Dedifferentiated amniotic fluid mesenchymal stem cell (primary cell): ENCODE measurements around the gene PADI2.

Experiments used
- DNase-seq: peaks from one replicate; pipeline ENCODE4 v3.0.0-alpha.2; 2016; ENCODE audit errors: extremely low spot score

Gene PADI2

DNA sequence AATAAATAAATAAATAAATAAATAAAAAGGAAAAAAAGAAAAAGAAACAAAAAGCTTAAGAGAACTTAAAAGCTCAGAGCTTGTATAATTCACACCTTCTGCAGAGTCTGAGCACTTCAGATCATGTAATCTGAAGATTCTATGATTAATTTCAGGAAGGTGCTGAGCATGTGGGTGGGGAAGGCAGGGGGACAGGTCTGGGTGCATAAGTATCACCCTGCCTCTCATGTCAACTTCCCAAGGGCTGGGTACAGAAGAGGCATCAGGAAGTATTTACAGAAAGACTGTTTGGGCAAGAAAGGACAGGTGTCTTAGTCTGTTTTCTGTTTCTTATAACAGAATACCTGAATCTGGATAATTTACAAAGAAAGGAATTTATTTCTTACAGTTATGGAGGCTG lies 20.4 kb upstream of the PADI2 start:
- no peak for DNase-seq

DNA sequence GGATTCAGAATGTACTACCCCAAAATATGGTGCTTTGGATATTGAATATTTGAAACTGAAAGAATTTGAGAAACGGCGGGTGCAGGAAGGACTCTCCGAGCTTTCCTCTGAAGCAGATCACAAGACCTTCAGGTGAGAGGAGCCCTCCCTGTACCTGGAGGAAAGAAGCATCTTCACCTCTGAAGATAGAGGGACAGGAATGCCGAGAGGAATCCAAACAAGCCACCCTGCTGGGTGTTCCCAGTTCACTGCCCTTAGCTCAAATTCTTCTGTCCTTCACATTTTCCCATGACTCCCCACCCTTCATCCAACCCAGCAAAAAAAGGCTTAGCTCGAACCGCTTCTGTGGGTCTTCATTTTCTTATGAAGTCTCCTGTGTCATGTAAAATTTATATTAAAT lies 18.2 kb upstream of the PADI2 start:
- DNase-seq: no peak

DNA sequence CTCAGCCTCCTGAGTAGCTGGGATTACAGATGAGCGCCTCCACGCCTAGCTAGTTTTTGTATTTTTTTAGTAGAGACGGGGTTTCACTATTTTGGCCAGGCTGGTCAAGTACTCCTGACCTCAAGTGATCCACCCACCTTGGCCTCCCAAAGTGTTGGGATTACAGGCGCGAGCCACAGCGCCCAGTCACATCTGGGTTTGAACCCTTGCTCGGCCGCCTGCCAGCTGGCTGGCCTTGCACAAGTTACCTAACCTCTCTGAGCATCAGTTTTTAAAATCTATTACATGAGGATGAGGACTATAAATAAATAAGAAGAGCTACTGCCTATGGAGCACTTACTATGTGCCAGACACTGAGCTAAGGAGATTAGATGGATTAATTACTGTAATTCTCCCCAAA lies 17.7 kb upstream of the PADI2 start:
- DNase-seq: no peak

DNA sequence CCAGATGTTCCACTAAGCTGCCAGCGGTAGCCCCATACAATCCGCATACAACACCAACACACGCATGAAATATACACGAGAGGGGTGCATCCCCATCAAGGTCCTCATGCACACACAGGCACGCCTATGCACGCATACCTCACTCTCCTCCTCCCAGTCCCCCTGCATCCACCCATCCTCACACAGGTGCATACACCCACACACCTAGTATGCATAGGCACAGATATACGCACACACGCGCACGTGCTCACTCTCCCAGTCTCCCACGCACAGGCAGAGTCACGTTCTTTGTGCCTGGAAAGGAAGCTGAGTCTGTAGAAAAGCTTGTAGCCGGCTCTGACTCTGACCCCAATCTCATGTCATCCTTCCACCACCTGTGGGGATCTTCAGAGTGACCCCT lies 16.9 kb upstream of the PADI2 start:
- no peak for DNase-seq

DNA sequence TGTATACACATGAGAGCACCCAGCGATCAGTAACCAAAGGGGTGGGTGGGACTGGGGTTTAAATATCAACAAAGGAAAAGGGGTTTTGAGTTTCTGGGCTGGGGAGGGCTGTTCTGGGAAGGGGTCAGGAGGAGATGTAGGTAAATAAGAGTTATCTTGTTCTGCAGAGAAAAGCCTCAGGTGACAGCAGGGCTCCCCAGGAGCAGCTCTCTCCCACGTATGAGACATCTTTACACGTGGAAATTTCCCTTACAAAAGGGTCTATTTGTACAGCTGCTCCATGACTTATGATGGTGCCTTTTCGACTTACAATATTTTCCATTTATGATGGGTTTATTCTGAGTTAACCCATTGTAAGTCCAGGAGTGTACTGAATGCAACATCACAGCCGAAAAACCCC lies 16.3 kb upstream of the PADI2 start:
- no peak for DNase-seq

DNA sequence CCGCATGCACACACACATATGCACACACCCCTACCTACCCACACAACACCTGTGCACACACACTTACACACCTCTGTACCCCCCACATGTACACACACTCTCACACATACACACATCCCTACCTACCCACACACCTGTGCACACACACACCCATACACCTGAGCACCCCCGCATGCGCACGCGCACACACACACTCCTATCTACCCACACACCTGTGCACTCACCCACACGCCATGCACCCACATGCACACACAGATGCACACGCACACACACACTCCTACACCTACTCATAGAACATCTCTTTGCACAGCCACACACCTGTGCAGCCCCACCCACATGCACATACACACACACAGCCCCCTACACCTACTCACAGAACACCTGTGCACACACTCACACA lies 15.5 kb upstream of the PADI2 start:
- DNase-seq: no peak

DNA sequence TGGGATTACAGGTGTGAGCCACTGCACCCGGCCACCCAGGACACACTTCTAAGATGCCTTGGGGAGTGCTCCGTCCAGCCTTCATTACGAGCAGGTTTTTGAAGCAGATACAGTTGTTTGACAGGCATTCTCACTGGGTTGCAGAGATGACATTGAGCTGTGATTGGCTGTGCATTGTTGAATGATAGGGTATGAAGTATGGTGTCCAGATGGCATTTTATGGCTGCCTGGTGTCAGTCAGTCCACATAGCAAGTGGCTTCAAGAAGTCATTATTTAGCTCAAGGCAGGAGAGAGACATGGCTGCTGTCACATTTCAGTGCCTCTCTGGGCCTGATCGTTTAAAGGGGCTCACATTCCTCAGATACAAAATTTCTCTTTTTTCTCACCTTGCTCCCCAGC lies 14.8 kb upstream of the PADI2 start:
- no peak for DNase-seq

DNA sequence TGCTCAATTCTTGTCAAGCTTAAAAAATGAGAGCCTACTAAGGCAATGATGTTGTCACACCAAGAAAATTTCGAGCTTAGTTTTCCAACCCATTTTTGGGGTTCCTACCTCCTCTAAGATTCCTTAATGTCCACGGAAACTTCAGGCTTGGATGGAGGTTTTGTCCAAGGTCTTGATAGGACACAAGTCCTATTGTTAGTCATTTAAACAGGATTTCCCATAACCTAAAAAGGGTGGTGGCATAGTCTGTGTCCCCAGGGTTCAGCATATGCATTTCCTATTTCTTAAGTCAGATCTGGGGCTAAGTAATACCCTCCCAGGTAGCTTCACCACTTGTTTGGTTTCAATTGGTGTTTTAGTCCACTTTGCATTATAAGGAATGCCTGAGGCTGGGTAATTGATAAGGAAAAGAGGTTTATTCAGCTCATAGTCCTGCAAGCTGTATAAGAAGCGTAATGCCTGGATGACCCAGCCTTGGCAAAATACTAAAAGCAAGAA lies 10.9 kb upstream of the PADI2 start:
- DNase-seq: no peak

DNA sequence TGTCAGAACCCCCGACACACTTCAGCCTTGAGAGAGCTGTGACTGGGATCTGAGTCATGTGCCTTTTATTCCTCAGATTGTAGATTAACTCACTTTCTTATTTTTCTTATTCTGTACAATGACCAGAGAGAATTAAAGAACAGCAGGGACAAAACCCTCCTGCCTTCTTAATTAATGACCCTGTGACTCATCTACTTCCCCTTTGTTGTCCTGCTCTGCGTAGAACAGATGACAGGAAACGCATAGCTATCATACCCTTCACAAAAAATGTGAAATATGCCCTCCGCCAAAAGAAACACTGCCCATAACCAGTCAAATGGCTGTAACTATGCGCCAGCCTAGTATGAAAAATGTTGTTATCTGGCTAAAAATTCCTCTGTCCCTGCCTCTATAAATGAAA lies 9.1 kb upstream of the PADI2 start:
- DNase-seq: peak; percentile 96

DNA sequence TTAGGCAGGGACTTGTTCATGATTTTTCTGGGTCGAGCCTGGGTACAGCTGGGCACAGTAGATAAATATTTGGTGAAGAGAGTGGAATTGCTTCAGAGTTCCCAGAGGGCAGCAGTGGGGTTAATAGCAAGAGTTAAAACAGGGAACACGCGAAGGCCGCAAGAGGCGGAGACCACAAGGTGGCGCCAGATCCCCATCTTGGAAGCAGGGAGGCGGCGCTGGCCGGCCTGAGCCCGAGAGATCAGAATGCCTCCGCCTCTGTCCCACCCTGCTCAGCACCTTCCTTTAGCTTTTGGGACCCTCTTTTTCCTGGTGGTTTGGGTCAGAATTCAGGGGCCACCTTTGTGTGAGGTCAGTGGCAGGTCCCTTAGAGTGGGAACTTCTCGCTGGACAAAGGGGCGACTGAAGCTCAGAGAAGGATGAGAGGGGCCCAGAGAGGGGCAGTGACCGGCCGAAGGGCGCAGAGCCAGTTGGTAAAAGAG lies 6.5 kb upstream of the PADI2 start:
- DNase-seq: peak; percentile 79

DNA sequence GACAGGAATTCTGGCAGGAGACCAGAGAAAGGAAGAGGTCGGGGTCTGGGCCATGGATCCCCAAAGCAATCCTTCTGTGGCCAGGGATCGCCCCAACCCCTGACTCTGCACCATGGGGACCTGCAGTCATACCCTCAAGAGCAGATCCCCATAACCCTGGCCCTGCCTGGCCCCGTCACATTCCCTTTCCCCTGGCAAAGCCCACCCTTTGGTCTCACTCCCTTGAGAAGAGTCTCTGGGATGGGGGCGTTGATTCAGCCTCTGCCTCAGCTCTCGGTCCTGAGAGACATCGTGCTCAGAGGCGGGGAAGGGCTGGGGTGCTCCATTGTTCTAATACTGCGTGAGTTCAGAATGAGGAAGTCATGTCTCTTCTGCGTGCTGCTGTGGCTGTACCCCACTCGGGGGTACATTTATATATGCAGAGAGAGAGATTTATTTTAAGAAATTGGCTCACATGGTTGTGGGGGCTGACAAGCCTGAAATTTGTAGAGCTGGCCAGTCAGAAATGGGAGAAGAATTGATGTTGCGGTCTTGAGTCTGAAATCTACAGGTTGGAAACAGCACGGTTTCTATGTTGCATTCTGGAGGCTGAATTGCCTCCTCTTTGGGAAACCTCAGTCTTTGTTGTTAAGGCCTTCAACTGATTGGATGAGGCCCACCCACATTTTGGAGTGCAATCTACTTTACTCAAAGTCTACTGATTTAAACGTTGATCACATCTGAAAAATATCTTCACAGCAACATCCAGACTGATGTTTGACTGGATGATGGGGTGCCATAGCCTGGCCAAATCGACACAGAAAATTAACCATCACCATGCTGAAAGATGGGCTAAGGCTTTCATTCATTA lies 4.2 kb upstream of the PADI2 start:
- no peak for DNase-seq

DNA sequence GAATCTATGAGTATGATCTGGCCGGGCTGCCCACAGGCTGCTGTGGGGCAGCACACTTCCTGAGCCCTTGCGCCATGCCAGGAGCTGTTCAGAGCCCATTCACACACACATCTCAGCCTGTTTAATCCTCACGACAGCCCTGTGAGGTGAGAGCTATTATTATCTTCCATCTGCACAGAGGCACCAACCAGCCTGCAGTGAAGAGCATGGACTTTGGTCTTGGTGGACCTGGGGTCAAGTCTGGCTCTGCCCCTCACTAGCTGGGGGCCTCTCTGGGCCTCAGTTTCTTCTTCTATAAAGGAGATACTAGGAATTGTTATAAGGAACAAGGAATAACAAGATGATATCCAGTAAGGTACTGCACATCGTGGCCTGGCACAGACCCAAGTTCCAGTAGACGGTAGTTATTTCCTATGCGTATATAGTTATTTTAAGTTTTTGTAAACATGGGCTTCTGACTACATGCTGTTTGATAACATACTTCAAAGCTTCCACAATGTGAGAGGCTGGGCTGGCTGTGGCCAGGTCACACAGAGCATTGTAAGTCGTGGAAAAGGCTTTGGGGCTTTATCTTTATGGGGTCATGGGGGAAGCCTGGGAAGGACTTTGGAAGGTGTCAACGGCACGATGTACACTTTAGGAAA lies 3.4 kb upstream of the PADI2 start:
- no peak for DNase-seq

DNA sequence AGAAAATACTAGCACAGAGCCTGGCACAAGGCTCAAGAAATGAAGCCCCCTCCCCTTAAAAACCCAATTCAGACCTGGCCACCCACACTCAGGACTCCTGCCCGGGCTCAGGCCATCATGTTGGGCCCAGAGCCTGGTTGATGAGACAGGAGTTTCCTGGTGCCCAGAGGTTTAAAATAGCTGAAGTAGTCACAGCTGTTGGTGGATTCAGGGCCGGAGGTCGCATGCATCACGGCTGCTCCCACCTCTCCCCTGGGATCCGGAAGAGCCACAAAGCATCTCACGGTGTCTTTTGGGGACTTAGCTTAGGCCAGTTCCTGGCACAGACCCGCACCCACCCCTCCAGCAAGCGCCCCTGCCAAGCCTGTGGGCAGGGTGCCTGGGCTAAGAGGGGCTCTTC lies 2.6 kb upstream of the PADI2 start:
- DNase-seq: no peak

DNA sequence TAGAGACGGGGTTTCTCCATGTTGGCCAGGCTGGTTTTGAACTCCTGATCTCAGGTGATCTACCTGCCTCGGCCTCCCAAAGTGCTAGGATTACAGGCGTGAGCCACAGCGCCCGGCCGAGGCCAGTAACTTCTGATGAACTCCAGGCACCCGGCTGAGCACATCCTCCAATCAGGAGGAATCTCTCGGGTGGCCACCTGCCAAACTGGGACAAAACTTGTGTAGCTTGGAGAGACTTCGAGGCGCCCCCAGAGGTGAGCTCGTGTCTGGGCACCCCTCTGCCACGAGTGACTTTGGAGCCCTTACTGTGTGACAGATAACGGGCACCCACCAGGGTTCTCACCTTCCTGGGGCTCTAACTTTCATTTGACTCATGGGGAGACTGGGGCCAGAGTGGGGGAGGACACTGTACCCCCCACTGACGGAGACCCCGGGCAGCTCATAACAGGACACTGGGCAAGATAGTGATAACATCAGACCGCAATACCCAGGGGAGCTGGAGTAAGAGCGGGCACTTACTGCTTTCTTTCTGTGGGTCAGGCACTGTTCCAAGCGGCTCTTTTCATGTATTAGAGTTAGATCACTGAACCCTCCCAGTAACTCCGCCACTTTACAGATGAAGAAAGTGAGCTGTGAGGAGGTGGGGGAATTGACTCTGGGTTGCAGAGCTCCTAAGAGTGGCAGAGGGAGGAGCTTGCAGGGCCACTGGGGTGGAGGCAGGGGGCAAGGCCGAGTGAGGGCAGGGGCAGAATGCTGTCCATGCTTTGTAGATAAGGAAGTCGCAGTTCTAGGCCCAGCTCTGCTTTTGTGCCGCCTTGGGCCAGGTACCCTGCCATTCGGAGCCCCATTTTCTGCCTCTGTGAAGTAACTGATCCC lies 1.9 kb upstream of the PADI2 start:
- no peak for DNase-seq

DNA sequence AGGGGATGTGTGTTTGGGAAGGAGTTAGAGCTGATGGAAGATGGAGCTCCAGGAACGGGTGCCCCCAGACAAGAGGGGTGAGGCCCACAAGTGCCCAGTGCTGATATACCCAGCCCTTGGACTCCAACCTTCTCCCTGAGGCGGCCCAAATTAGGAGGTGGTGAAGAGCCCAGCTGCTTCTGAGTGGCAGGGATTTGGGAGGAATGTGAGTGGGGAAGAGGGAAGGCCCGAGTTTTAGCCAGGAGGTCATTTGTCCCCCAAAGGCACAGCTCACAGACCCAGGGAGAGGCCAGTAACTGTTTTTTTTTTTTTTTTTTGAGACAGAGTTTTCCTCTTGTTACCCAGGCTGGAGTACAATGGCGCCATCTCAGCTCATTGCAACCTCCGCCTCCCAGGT lies 1.2 kb upstream of the PADI2 start:
- DNase-seq: no peak

DNA sequence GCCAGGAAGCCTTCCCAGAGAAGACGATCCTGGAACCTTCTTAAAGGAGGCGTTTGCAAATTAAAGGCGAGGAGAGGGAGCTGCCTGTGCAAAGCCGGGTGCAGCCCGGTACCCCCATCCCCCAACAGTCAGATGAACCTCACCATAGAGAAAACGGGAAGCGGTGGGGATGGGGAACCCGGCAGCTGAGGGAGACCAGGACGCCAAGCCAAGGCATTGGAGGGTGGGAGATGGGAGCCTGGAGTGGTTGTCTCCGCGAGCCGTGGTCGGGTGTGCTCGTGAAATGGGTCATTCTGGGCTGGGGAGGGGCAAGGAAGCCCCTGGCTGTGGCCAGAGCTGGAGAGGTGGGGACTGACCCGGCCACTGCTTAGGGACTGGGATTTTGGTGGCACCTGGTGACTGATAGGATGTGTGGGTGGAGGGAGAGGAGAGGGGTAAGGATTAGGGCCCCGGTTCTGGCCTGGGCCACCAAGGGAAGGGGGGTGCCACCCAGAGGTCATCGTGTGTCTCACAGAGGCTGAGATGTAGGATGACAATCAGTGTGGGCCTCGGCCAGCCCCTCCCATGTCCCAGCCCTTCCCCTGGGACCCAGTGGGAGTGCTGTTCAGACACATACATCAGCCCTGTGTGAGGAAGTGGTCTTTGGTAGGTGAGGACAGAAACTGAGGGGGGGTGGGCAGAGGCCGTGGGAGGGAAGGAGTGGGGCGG lies 676 bp upstream of the PADI2 start:
- no peak for DNase-seq

DNA sequence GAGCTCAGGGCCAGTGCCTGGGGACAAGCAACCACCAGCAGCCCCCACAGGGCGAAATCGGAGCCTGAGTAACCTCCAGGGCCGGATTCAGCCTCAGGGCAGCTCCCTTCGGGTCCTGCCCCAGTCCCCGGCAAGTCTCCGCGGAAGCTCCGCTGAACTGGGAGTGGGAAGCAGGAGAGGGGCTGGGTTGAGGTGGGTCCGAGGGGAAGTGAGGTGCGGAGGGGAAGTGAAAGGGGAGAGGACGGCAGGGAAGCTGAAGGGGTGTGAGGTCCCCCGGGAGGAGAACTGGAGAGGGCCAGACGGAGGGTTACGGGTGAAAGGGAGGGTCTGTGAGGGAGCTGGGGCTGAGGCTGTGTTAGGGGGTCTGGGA lies 560 bp downstream of the PADI2 start:
- DNase-seq: no peak

DNA sequence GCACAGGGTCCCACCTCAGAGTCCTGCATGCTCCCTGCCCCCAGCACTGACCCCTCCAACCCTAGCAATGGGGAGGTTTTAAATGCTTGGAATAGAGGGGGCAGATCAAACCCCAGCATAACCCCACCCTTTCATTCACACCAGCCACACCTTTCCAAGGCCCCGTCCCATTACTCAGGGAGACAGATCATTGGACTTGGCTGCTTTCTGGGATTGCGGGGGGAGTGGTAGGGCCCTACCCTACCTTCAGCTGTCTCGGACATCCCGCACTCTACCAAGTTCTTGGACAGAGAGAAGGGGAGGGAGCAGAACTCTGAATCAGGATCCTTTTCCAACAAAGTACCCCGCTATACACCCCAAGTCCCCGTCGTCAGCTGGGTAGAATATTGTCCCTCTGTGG lies 983 bp downstream of the PADI2 start:
- no peak for DNase-seq

DNA sequence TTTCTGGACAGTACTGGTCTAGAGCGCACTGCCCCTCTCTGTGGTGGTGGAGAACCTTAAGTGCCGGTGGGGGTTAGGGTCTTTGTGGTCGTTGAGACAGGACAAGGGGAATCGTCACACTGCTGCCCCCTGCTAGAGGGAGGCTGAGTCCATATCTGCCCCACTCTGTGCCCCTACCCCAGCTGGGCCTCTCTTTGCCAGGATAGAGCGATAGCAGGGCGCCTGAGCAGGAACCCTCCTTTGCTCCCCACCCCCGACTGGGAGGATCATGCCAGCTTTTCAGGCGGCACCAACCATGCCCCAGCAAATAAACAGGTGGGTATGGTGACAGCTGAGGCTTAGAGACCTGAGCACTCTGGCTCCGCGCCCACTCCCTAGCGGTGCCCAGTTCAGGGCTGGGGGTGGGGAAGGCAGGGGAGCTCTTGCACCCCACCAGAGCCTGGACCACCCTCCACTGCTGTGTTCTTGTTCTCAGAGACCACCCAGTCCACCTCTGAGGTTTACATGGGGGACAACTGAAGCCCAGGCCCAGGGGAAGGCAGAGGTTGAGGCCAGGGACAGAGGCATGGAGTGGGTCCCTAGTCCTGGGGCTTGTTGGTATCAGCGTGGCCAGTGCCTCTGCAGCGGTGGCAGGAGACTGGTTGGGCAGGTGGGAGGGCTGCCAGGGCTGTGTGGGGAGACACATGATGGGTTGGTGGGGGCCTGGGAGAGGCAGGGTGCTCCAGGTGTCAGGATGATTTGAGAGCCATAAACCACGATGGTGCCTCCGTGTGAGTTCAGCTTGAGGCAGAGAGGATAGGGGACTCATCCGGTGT lies 1.6 kb downstream of the PADI2 start:
- DNase-seq: no peak

DNA sequence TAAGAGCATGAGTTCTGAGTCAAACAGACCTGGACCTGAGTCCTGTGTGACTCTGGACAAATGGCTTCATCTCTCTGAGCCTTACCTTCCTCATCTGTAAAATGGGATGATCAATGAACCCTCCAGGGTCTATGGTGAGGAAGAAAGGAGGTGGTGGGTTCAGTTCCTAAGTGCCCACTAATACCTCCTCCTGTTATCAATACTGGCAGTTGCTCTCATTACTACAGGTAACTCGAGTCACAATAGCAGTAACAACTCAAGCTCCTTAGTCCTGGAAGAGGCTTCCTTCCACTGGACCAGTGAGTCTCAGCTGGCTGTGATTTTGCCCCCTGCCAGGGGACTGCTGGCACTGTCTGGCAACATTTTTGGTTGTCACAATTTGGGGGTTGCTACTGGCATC lies 2.6 kb downstream of the PADI2 start:
- no peak for DNase-seq

DNA sequence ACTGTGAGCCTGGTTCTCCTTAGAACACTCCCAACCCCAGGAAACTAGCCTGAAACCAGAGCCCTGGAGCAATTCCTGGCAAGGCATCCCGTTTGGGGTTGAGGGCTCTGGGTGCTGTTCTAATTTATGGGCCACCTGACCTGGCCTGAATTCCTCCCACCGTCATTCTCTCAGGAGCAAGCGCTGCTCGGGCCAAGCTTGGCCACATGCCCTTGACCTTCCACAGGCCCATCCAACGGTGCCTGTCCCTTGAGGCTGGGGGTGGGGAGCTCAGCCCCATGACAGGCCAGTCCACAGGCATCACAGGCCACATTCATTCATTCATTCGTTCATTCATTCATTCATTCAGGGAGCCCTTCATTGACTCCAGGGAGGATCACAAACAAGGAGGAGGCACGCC lies 5.3 kb downstream of the PADI2 start:
- no peak for DNase-seq
